GM21423 (cell line): Measurements from ENCODE around the gene PLXNA2.

Experiments used
- ATAC-seq: cut with Tn5 transposase; IDR thresholded peaks from one replicate; pipeline ENCODE4 v1.9.1; 2021; ENCODE audit warnings: mild to moderate bottlenecking, moderate library complexity; ENCODE audit not compliant: unreplicated experiment

The PLXNA2 gene

DNA sequence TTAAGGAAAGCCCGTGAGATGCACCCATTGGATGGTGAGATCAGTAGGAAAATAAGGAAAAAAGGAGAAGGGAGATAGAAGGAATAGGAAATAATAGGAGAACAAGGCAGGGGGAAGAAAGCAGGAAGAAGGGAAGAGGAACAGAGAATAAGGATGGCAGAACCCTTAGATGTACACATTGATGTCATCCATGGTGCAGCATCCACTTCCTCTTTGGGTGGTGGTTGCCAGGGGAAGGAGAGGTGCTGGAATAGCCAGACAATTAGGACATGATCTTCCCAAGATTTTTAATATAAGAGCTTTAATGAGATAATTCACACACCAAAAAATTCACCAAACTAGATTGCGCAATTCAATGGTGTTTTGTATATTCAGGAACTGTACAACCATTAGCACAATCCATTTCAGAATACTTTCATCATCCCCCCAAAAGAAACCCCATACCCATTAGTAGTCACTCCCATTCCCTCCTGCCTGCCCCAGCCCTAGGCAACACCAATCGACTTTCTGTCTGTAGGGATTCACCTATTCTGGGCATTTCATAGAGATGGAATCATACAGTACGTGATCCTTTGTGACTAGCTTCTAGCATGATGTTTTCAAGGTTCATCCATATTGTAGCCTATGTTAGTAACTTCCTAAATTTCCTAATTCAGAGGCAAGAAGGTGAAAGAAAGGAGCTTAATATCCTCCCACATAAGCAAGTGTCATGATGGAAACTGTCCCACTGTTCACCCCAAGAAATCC is 121.4 kb downstream of the PLXNA2 start:
- ATAC-seq: no peak

DNA sequence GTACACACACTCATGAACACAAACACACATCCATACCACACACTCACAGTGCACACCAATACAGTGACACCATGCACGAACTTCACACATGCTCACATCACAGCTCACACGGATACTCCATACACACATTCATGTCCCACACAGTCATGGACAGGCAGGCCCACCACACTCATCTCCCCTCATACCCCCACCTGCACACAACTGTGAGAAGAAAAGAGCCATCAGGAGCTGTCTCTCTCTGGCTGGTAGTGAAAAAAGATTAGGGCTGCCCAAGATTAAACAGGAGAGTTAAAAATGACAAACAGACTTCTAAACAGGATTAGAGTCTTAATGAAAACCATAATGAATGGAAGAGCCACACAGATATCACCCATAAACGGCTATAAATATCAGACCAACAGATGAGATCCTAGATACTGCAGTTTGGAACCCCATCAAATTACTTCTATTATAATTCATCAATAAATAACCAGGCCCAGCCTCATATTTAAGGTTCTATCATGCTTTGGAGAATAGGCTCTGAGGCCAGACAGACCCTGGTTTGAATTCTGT is 122.3 kb downstream of the PLXNA2 start:
- no peak for ATAC-seq

DNA sequence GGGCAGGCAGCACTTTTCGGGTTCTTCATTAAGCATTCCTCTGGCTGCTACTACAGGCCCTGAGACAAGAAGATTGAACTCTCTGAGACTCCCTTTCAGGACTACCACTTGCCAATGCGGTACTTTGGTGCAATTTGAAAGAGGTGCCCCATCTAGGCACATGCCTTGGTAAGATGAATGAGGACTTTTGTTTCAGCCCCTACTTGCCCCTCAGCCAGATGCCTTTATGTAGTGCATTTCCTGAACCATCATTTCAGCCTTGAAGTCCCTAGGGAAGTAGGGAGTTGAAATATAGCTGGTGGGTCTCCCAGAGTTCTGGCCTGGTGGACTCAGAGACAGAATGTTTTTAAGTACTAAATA is 123.8 kb downstream of the PLXNA2 start:
- no peak for ATAC-seq

DNA sequence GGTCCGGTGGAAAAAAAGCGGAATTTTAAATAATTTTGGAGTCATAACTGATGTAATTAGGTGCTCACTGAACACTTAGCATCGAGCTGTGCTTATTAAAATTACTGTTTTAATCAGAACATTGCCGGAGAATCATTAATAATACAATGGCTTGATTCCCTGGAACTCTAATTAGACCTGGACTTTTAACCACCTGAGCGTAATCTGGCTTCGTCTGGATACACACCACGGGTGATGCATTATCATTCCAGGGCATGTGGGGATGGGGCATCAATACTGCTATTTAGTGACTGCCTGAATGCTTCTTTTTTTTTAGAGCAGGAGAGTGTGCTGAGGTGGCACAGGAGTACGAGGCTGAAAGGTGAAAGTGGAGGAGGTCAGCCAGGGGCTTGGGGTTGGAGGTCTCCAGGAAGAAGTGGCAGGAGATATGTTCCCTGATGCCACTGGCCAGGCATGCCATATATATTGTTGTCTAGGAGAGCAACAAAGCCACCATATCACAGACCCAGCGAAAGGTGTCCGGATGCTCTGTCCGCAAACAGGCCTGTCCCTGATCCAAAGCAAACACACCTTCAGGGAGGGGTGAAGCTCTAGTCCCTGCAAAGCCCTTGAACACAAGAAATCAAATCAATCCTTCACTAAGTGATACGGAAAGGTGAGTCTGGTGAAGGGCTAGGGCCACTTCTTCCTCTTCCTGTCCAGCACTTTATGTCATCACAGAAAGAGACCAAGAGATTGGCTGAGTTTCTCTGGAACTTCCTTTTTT is 125.2 kb downstream of the PLXNA2 start:
- no peak for ATAC-seq

DNA sequence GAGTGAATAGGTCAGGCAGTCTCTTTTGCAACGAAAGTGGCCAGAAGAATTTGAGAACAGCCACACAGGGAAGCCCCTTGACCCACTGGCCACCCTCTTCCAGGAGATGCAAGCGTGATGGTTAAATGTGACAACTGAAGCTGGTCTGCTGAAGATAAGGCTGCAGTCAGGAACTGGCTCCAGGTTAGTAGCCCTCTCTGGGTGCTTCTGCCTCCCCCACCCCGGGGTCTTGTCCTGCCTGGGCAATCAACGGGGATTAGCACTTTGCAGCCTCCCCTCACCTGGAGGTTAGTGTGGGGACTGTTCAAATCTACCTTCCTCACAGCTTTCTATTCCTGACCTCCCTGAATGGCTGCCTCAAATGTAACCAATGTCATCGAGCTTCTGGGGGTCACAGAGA is 125.9 kb downstream of the PLXNA2 start:
- ATAC-seq: no peak

DNA sequence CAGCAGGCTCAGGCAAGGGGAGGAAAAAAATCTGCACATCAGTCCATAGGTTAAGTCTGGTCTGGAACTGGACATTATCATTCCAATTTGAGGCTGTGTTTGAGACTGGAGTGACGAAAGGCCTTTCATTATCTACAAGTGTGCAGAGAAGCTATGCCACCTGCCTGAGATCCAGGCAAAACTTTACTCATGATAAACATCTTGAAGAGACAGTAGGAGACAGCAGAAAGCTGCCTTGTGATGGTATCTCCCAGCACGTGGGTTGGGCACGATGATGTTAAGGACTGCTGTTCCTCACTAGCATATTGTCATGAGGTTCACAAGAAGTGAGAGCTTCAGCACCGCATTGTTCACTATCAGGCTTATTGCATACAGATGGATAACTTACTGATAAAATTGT is 126.4 kb downstream of the PLXNA2 start:
- no peak for ATAC-seq

DNA sequence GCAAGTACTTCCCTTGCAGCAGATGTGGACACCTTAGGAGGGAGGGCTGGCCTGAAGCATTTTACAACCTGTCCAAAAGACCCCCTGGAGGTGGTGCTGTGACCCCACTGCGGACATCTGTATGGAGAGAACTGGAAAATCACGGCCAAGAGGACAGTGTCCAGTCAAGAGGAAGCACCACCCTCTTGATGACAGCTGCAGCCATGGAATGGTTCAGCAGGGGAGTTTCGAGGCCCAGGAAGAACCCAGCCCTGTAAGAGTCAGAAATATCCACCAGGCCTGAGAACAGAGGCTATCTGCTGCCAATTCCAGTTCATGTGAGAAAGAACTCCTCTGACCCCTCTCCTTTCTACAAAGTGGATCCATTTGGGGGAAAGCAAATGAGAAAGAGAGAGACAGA is 126.8 kb downstream of the PLXNA2 start:
- no peak for ATAC-seq

DNA sequence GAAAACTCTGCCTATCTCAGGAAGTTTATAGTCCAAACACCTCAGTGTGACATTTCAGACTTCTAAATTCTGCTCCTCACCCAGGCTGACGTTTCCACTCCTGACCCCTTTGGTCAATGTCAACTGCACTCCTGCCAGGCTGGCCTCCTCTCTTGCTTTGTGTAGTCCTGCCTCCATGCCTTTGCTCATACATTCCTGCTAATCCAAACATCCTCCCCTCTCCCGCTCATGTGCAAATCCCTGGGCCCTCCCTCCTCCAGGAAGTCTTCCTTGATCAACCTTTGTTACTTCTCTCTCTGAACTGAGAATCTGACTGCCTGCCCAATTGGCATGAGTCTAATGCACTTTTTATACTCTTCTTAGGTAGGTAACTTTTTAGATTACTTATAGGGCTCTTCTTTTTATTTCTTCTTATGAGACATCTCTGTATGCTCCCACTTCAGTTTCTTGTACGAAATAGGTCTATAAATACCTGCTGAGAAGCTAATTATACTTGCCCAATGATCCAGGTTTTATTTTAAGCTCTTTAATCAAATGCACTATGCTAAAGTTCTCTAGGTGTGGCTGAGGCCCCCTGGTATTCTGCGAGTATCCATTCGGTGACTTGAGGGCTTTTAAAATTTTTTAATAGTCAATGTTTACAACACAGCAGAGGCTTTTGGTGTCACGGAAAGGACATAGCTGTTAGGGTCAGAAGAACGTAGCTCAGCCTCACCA is 128.1 kb downstream of the PLXNA2 start:
- no peak for ATAC-seq

DNA sequence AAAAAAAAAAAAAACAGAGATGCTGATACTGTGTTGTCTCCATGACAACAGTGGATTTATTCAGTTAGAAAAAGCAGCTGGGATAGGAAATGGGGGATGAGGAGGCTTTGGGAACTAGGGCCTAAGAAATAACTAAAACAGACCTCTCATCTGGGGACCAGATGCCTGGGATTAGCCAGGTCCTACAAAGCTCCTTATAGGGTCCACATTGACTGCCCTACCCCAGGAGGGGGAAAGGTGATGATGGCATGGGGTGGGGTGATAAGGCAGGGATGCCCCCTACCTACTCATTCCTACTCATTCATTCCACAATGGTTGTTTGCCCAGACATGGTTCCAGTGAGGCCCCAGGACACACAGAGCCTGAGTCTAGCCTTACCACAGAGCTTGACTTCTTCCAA is 131.2 kb downstream of the PLXNA2 start:
- no peak for ATAC-seq

DNA sequence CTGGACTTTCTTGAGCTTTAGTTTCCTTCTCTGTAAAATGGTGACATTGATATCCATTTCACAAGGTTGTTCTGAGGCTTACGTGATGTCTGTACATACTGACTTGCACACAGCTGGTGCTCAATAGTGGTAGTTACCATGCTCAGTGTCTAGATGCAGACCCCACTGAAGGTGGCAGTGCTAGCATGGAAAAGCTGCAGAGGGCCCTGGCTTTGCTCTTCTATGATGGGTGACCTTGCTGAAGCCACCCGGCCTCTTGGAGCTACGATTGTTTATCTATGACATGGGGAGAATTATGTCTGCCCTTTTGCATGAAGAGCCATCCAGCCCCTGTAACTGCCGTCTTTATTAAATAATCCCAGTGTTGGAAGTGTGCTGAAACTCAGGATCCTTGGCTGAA is 131.8 kb downstream of the PLXNA2 start:
- ATAC-seq: no peak

DNA sequence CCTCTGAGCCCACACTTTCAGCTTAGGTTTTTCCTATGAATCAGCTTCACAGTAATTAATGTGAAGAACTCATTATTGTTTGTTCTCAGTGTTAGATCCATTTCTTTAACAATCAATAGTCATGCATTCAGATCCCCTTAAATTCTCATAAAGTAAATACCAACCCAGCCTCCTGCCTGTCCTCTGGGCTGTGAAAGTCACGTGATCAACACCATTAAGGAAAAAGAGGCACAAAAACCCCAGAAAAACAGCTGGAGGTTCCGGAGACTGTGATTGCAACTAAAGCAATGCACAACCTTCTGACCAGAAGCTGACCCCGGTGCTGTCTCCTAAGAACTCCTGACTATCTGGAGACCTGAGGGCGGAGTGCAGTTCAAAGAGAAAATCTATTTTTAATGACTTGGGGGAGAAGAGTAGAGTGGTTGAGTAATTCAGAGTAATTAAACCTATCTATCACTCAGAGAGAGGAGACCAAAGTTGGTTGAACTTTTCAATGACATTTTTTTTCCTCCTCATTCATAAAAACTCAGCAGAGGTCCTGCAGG is 132.5 kb downstream of the PLXNA2 start:
- ATAC-seq: no peak

DNA sequence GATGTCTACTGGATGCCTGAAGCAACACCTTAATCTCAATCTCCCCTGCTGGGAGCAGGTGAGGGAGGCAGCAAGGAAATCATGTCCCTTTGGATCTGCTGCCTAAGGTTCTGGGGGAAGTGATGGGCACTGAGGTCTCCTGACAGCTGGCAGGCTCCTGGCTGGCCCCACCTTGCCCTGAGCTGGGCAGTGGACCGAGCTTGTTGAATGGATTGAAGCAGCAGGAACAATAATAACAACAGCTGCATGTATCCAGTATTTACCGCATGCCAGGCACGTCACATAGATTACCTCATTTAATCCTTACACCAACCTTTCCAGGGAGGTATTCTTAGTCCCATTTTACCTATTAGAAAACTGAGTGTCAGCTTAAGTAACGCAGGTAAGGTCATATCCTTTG is 133.9 kb downstream of the PLXNA2 start:
- no peak for ATAC-seq

DNA sequence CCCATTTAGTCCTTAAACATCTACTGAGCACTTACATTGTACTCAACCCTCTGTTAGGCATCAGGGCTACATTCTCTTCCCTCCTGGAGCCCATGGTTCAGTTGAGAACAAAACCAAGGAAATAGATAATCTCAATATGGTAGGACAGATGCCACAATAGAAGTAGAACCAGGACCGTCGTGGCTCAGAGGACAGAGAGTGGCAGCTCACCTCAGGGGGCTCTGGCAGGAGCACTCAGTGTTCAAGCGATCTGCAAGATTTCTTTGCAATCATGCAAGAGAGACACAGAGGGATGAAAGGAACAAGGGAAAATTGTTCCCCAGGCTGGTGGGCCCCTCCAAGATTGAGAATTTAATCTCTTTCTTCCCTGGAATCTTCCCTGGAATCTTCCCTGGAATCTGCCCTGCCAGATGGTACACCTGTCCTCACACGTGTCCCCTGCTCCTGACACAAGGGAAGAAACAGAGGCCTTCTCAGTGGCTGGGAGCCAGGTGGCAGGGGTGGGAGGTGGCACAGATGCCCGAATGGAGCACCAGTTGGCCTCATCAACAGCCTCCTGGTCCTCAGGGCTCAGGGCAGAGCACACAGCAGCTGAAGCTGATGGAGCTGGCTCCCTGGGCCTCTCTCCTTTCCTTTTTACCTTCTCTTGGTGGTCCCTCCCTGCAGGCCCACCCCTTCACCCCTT is 135.4 kb downstream of the PLXNA2 start:
- ATAC-seq: no peak

DNA sequence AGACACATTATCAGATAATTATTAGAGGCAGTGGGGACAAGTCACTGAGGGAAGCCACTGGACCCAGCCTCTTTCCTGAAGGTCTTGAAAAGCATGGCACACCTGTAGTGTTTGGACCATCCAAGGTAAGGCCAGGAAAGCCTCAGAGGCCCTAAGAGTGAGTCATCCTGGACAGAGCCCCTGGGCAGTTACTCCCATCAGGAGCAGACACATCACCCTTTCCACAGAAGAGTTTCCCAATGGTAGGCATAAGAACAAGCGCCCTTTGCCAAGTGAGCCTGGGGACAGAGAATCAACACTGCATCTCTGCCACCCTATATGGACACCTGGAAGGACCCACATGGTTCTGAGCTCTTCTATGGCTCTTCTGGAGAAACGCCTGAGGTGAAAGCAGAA is 136.0 kb downstream of the PLXNA2 start:
- no peak for ATAC-seq

DNA sequence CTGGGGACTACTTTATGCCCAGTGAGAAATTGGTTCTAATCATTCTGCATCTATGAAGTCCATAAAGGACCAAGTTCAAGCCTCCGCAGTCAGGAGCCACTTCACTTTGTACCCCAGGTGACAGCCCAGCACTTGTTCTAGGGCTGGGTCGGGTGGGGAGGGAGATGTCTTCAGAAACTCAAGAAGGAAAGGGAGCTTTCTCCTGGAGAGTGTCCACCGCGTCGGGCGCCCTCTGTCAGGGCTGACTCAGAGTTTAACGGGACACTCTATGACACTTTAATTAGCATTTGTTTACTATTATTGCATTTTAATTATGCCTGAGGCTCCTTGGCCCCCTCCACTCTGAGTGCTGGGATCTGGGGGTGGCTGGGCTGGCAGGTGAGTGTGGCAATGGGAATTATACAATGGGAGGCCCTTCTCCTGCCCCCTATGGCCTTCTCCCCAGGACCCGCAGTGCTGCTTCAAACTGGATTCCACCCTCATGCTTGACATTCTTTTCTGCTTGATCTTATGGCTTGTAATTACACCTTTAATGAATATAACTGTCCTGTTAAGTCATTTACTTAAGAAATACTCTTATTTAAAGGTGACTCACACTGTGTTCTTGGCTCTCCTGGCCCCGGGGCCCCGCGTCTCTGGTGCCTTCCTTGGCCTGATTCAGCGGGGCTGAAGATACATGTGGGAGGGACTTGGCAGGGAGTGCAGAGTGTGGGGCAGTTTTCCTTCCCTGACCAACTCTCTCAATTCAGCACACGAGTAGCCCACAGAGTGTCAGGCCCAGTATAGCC is 136.6 kb downstream of the PLXNA2 start:
- ATAC-seq: no peak

DNA sequence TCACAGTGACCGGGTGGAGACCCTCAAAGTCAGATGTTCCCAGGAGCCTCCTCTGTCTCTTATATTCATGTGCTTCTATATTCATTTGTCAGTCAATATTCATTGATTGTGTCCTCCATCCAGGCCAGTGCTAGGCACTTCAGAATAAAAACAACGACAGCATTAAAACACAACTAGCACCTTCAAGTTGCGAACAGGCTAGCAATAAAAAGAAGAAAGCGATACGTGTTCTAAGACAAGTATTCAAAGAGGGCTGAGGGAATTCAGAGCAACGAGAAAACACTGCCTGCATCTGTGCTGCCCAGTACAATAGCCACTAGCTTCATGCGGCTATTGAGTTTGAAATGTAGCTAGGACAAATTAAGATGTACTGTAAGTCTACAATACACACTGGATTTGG is 138.0 kb downstream of the PLXNA2 start:
- no peak for ATAC-seq

DNA sequence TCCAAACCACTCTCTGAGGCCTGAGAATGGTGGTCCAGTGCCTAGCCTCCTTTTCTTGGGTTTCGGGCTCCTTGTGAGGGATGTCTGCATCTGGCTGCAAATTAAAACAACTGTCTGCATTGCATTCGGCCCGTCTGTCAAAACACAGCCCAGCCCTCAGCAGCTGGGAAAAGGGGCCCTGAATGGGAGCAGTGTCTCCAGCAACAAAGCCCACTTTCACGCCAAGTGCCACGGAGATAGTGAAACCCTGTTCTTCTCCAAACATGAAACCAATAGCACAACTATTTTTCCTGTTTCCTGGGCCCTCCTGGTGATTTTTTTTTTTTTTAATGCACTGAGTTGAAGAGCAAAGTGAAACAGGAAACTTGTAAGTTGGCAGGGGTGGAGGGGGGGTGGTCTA is 138.4 kb downstream of the PLXNA2 start:
- no peak for ATAC-seq

DNA sequence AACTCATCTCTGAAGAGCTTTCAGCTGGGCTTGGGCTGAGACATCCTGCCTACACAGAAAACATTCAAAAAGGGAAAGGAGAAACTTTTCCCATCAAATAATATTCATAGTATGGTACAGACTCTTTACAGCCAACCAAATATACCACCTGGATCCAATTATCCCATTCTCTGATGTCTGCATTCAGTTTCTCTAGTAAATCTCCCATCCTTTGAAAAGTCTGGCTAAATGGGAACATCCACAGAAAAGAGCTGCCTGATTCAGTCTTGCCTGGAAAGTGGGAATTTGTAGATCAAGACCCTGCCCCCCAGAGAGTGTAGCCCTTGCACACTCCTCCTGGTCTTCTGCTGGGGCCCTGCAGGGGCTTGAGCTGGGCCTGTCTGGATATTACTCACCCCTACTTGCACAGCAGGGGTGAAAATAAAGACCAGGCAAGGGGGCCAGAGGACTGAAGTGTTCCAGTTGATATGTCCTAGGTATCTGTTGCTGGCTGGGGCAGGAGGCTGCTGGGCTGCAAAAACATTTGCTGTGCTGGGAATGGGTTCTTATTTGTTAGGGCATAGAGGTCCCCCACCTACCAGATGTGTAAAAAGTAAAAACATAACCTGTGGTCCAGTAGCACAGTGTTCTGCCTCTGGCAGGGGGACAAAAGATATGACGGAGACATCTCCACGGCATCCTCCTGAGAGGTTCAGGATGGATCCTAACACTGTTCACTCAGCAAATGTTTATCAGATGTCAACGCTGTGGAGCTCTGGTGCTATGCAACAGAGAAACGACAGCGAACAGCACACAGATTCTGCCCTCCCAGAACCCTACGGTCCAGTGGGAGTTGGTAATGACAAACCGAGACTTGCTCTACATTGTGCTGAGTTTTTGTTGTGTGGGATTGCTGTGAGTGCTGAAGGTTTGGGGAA is 140.3 kb downstream of the PLXNA2 start:
- ATAC-seq: no peak
